Activated naive CD4-positive, alpha-beta T cell treated with Interleukin-2 at 50 U/mL for 16 hours (primary cell): ENCODE results near the gene CRTC3.
A peak's percentile ranks its signal among the peaks of the same experiment; 100 is the strongest.

Source experiments
- DNase-seq: peaks from one replicate; pipeline ENCODE4 v3.0.0-alpha.2; 2020

CRTC3 gene

GRCh38 chr15:90564051-90564450, 34.3 kb downstream of the CRTC3 start:
- DNase-seq, result no peak

- no peak for DNase-seq
These were observed 34.9 kb downstream of the CRTC3 start for GRCh38 chr15:90564590-90564989.

- DNase-seq, result no peak
These were observed 36.1 kb downstream of the CRTC3 start for GRCh38 chr15:90565866-90566265.

- no peak for DNase-seq
These were observed 40.9 kb downstream of the CRTC3 start for GRCh38 chr15:90570643-90571042.

- DNase-seq, result no peak
These were observed 41.4 kb downstream of the CRTC3 start for GRCh38 chr15:90571063-90571541.

GRCh38 chr15:90572893-90573292, 43.2 kb downstream of the CRTC3 start:
- DNase-seq, result no peak

- no peak for DNase-seq
These were observed 47.1 kb downstream of the CRTC3 start for GRCh38 chr15:90576711-90577389.

- DNase-seq, result no peak
These were observed 49.5 kb downstream of the CRTC3 start for GRCh38 chr15:90579213-90579612.

- no peak for DNase-seq
These were observed 50.4 kb downstream of the CRTC3 start for GRCh38 chr15:90580099-90580498.

GRCh38 chr15:90580541-90580940, 50.8 kb downstream of the CRTC3 start:
- DNase-seq, result no peak

GRCh38 chr15:90580946-90581345, 51.2 kb downstream of the CRTC3 start:
- no peak for DNase-seq

GRCh38 chr15:90581771-90582352, 52.1 kb downstream of the CRTC3 start:
- no peak for DNase-seq

GRCh38 chr15:90582553-90582952, 52.8 kb downstream of the CRTC3 start:
- no peak for DNase-seq

GRCh38 chr15:90583471-90584252, 53.9 kb downstream of the CRTC3 start:
- no peak for DNase-seq

- DNase-seq, result no peak
These were observed 55.1 kb downstream of the CRTC3 start for GRCh38 chr15:90584841-90585240.

- DNase-seq, result no peak
These were observed 56.1 kb downstream of the CRTC3 start for GRCh38 chr15:90585863-90586262.

- no peak for DNase-seq
These were observed 57.2 kb downstream of the CRTC3 start for GRCh38 chr15:90586948-90587347.

GRCh38 chr15:90588427-90588826, 58.7 kb downstream of the CRTC3 start:
- no peak for DNase-seq

GRCh38 chr15:90591524-90591923, 61.8 kb downstream of the CRTC3 start:
- DNase-seq, result no peak

- no peak for DNase-seq
These were observed 62.6 kb downstream of the CRTC3 start for GRCh38 chr15:90592131-90592881.

GRCh38 chr15:90593499-90594158, 63.9 kb downstream of the CRTC3 start:
- DNase-seq, result no peak

- DNase-seq, result peak; percentile 81
These were observed 64.6 kb downstream of the CRTC3 start for GRCh38 chr15:90594301-90594738.

- no peak for DNase-seq
These were observed 66.0 kb downstream of the CRTC3 start for GRCh38 chr15:90595763-90596155.
